NCI-H748 (cell line): ENCODE data around the gene EXOC3L4.

Experiments
- DNase-seq: peaks from one replicate; lab custom pipeline; 2025; ENCODE audit not compliant: unreplicated experiment; lab: John Stamatoyannopoulos, UW

EXOC3L4 gene

GRCh38 chr14:103070263-103070885, 24.2 kb upstream of the EXOC3L4 start:
- DNase-seq, result no peak

- DNase-seq, result no peak
Measured at GRCh38 chr14:103070971-103071542, 23.5 kb upstream of the EXOC3L4 start.

GRCh38 chr14:103071544-103072251, 22.8 kb upstream of the EXOC3L4 start:
- DNase-seq, result no peak

- DNase-seq, result no peak
Measured at GRCh38 chr14:103072595-103073366, 21.7 kb upstream of the EXOC3L4 start.

GRCh38 chr14:103073367-103073875, 21.1 kb upstream of the EXOC3L4 start:
- DNase-seq, result no peak

GRCh38 chr14:103073876-103074728, 20.4 kb upstream of the EXOC3L4 start:
- no peak for DNase-seq

- peak; percentile 80 for DNase-seq
Measured at GRCh38 chr14:103074729-103075367, 19.7 kb upstream of the EXOC3L4 start.

- DNase-seq, result peak; percentile 88
Measured at GRCh38 chr14:103078420-103078749, 16.1 kb upstream of the EXOC3L4 start.

- DNase-seq, result no peak
Measured at GRCh38 chr14:103078860-103079587, 15.5 kb upstream of the EXOC3L4 start.

GRCh38 chr14:103081951-103082350, 12.6 kb upstream of the EXOC3L4 start:
- no peak for DNase-seq

- DNase-seq, result peak; percentile 57
Measured at GRCh38 chr14:103084021-103084919, 10.3 kb upstream of the EXOC3L4 start, which contains the start of gene LBHD2. Gene LBHD2, plus strand, starts transcription at chr14:103084210. Its CDS starts 1,803 bp downstream, at chr14:103086013.

- DNase-seq, result no peak
Measured at GRCh38 chr14:103085106-103086091, 9.1 kb upstream of the EXOC3L4 start.

- DNase-seq, result no peak
Measured at GRCh38 chr14:103086771-103087342, 7.7 kb upstream of the EXOC3L4 start.

- peak; percentile 51 for DNase-seq
Measured at GRCh38 chr14:103087343-103087835, 7.1 kb upstream of the EXOC3L4 start.

- DNase-seq, result no peak
Measured at GRCh38 chr14:103088921-103089320, 5.6 kb upstream of the EXOC3L4 start.
